ENCODE data around the gene C2orf66. TPM values are rescaled to one million over a fixed set of nuclear protein-coding genes. Genes with fewer than 3 reads are reported as not detected.

The C2orf66 gene
- total RNA-seq, 1 experiment from 2014 or later, result 0.22 TPM

DNA sequence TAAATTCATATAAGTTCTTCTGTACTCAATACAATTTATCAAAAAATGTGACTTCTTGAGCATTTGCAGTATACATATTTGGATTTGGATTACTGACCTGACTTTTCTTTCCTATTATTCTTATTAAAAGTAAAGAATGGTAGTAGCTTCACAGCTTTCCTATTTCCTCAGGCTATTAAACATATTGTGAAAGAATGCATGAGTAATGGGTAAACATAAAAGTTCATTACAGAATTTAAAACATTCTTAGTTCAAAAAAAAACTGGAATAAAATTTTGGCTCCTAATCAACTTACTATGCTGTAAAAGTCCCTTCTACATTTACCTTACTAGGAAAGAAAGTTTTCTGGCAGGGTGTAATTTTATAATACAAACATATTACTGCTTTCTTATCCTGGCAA, 27.3 kb upstream of the C2orf66 start:
- Histone ChIP-seq H3K27me3 (ENCODE audit: insufficient read depth, low read depth) (no peaks in the 10 kb centered on the region), H4K20me1 (ENCODE audit: insufficient read depth) (no peaks in the 10 kb centered on the region), H3K36me3 (ENCODE audit: low read depth) (no peaks in the 10 kb centered on the region), H3K79me2 (ENCODE audit: low read depth) (no peaks in the 10 kb centered on the region), H3K4me3 (no peak overlapping the region), H3K4me2 (peak overlapping the region; percentile 49), H3F3A (ENCODE audit: insufficient read depth, low read depth) (peaks cover 5% of the 10 kb centered on the region; the same call in 1 of the 2 replicates), H3K4me1 (replicated peaks; ENCODE audit: insufficient read depth) (peaks cover 16% of the 10 kb centered on the region), H2AFZ (no peak overlapping the region), H3K9me2 (ENCODE audit: insufficient read depth) (no peaks in the 10 kb centered on the region), H3K27ac (peak overlapping the region; percentile 49; the same call in 1 of the 2 replicates), H3K9me3 (ENCODE audit: insufficient read depth, low read depth) (no peaks in the 10 kb centered on the region)
- CTCF ChIA-PET, result no interaction called here
- BruUV-seq (replicated peaks), result no TSS peak
- no peak for TF ChIP-seq CTCF (conservative IDR thresholded peaks at IDR 0.05)
- TF ChIP-seq EZH2 (IDR thresholded peaks at IDR 0.05; ENCODE audit: low read depth), result no peak
- peak in 1 of 2 experiments; percentile 67 for DNase-seq
- POLR2A ChIA-PET (ENCODE audit: unreplicated experiment), result no interaction called here
- intact Hi-C loops (cut with micrococcal nuclease; ENCODE audit: unreplicated experiment), result no loop called here

GRCh38 chr2:196830701-196831100, 21.5 kb upstream of the C2orf66 start:
- Histone ChIP-seq H3K4me1 (replicated peaks; ENCODE audit: insufficient read depth) (peaks cover under 1% of the 10 kb centered on the region), H3K9me2 (ENCODE audit: insufficient read depth) (no peaks in the 10 kb centered on the region), H4K20me1 (ENCODE audit: insufficient read depth) (no peaks in the 10 kb centered on the region), H3F3A (ENCODE audit: insufficient read depth, low read depth) (no peaks in the 10 kb centered on the region), H3K9me3 (ENCODE audit: insufficient read depth, low read depth) (no peaks in the 10 kb centered on the region), H3K79me2 (ENCODE audit: low read depth) (no peaks in the 10 kb centered on the region), H2AFZ (no peak overlapping the region), H3K27me3 (ENCODE audit: insufficient read depth, low read depth) (no peaks in the 10 kb centered on the region), H3K27ac (no peak overlapping the region), H3K36me3 (ENCODE audit: low read depth) (no peaks in the 10 kb centered on the region), H3K4me3 (no peak overlapping the region), H3K4me2 (no peak overlapping the region)
- ChIA-PET CTCF (no interaction called here), POLR2A (ENCODE audit: unreplicated experiment) (no interaction called here)
- no TSS peak for BruUV-seq (replicated peaks)
- TF ChIP-seq CTCF (conservative IDR thresholded peaks at IDR 0.05), result no peak
- TF ChIP-seq EZH2 (IDR thresholded peaks at IDR 0.05; ENCODE audit: low read depth), result no peak
- DNase-seq, result no peak
- intact Hi-C loops (cut with micrococcal nuclease; ENCODE audit: unreplicated experiment), result no loop called here

GRCh38 chr2:196827356-196827755, 18.2 kb upstream of the C2orf66 start:
- intact Hi-C loops (cut with micrococcal nuclease; ENCODE audit: unreplicated experiment), result no loop called here
- no TSS peak for BruUV-seq (replicated peaks)
- H3K9me2 ChIP-seq (ENCODE audit: insufficient read depth), result no peaks in the 10 kb centered on the region
- H3F3A ChIP-seq (ENCODE audit: insufficient read depth, low read depth), result peaks cover 14% of the 10 kb centered on the region; the same call in 1 of the 2 replicates
- H3K27ac ChIP-seq, result no peak overlapping the region
- CTCF ChIA-PET, result no interaction called here
- POLR2A ChIA-PET (ENCODE audit: unreplicated experiment), result no interaction called here
- H2AFZ ChIP-seq, result no peak overlapping the region
- H3K27me3 ChIP-seq (ENCODE audit: insufficient read depth, low read depth), result no peaks in the 10 kb centered on the region
- no peaks in the 10 kb centered on the region for H3K36me3 ChIP-seq (ENCODE audit: low read depth)
- TF ChIP-seq CTCF (conservative IDR thresholded peaks at IDR 0.05), result no peak
- TF ChIP-seq EZH2 (IDR thresholded peaks at IDR 0.05; ENCODE audit: low read depth), result no peak
- no peaks in the 10 kb centered on the region for H3K9me3 ChIP-seq (ENCODE audit: insufficient read depth, low read depth)
- no peaks in the 10 kb centered on the region for H3K79me2 ChIP-seq (ENCODE audit: low read depth)
- H3K4me2 ChIP-seq, result no peak overlapping the region
- no peak overlapping the region for H3K4me3 ChIP-seq
- H4K20me1 ChIP-seq (ENCODE audit: insufficient read depth), result no peaks in the 10 kb centered on the region
- DNase-seq, result no peak
- peaks cover 15% of the 10 kb centered on the region for H3K4me1 ChIP-seq (replicated peaks; ENCODE audit: insufficient read depth)

Measured in PC-9 (cell line).